ENCODE results near the gene SKIC3. TPM values are rescaled to one million over a fixed set of nuclear protein-coding genes. Genes with fewer than 3 reads are reported as not detected.

The SKIC3 gene
- polyA plus RNA-seq, 2 of the 4 experiments (the other 2 are of a cell fraction) = 34.0 to 91.3 TPM

GRCh38 chr5:95518417-95518816 is 36.4 kb downstream of the SKIC3 start:
- TF ChIP-seq HEYL (CRISPR knock-in tag; IDR thresholded peaks at IDR 0.05) (no peak), MAFK (IDR thresholded peaks at IDR 0.05; ENCODE audit: partially characterized antibody) (no peak), MYC (IDR thresholded peaks at IDR 0.05; ENCODE audit: borderline replicate concordance, low read length) (no peak), BHLHE40 (IDR thresholded peaks at IDR 0.05; ENCODE audit: low read depth, low read length) (no peak), EP300 (IDR thresholded peaks at IDR 0.05) (no peak), NPAS2 (CRISPR knock-in tag; IDR thresholded peaks at IDR 0.05; ENCODE audit: borderline replicate concordance) (no peak), MAZ (IDR thresholded peaks at IDR 0.05; ENCODE audit: borderline replicate concordance, low read depth, low read length) (no peak), JUNB (IDR thresholded peaks at IDR 0.05) (no peak), USF2 (IDR thresholded peaks at IDR 0.05) (no peak), RCOR1 (IDR thresholded peaks at IDR 0.05; ENCODE audit: low read depth, low read length) (no peak), POLR2A (IDR thresholded peaks at IDR 0.05; ENCODE audit: low read length) (no peak)
- FAIRE-seq (no peak), DNase-seq (ENCODE audit: low read depth in 1 of 2, low spot score in 1 of 2) (no peak), ATAC-seq (no peak)
- no peak overlapping the region for H3K4me3 ChIP-seq
- no peak overlapping the region for H3K4me2 ChIP-seq
- ChIA-PET CTCF (no interaction called here), POLR2A (no interaction called here)
- H3K4me1 ChIP-seq = no peaks in the 10 kb centered on the region
- H3K27ac ChIP-seq = no peak overlapping the region
- no peaks in the 10 kb centered on the region for H3K9me3 ChIP-seq
- 89% methylated on average over 2 of the region's 2 CpGs for WGBS (ENCODE audit: missing lambda C conversion rate)

GRCh38 chr5:95511606-95512005 is 43.2 kb downstream of the SKIC3 start:
- no peak overlapping the region for H3K27ac ChIP-seq
- no peak for ATAC-seq
- H3K4me3 ChIP-seq = no peak overlapping the region
- no peaks in the 10 kb centered on the region for H3K9me3 ChIP-seq
- H3K4me1 ChIP-seq = no peaks in the 10 kb centered on the region
- TF ChIP-seq HMGXB4 (CRISPR knock-in tag; IDR thresholded peaks at IDR 0.05; ENCODE audit: borderline replicate concordance) = no peak
- TF ChIP-seq POLR2AphosphoS2 (conservative IDR thresholded peaks at IDR 0.05; ENCODE audit: low read length) = no peak
- TF ChIP-seq SREBF2 (IDR thresholded peaks at IDR 0.05) = no peak
- TF ChIP-seq POLR2A (IDR thresholded peaks at IDR 0.05; ENCODE audit: low read length) = no peak
- TF ChIP-seq ZSCAN20 (CRISPR knock-in tag; IDR thresholded peaks at IDR 0.05) = no peak
- TF ChIP-seq RNF2 (IDR thresholded peaks at IDR 0.05; ENCODE audit: borderline replicate concordance, low read depth) = no peak
- TF ChIP-seq REST (IDR thresholded peaks at IDR 0.05) = no peak
- TF ChIP-seq RFX5 (IDR thresholded peaks at IDR 0.05) = no peak
- TF ChIP-seq ESRRA (IDR thresholded peaks at IDR 0.05; ENCODE audit: borderline replicate concordance, low read length) = no peak
- no peak for TF ChIP-seq BHLHE40 (IDR thresholded peaks at IDR 0.05; ENCODE audit: low read depth, low read length)
- TF ChIP-seq PHF8 (IDR thresholded peaks at IDR 0.05; ENCODE audit: borderline replicate concordance, low read depth) = no peak
- no peak for TF ChIP-seq ATOH8 (CRISPR knock-in tag; IDR thresholded peaks at IDR 0.05; ENCODE audit: low read depth)
- TF ChIP-seq CBX2 (IDR thresholded peaks at IDR 0.05; ENCODE audit: borderline replicate concordance, low read depth) = no peak
- no peak for TF ChIP-seq RCOR1 (IDR thresholded peaks at IDR 0.05; ENCODE audit: low read depth, low read length)
- TF ChIP-seq ZNF302 (CRISPR knock-in tag; IDR thresholded peaks at IDR 0.05) = no peak
- no peak for TF ChIP-seq TP53 (CRISPR knock-in tag; IDR thresholded peaks at IDR 0.05)
- no peak for TF ChIP-seq PBX3 (IDR thresholded peaks at IDR 0.05)
- FAIRE-seq = no peak
- WGBS (ENCODE audit: missing lambda C conversion rate) = 93% methylated on average over 1 of the region's 1 CpG
- no peak overlapping the region for H3K4me2 ChIP-seq
- CTCF ChIA-PET = no interaction called here
- POLR2A ChIA-PET = no interaction called here
- DNase-seq (ENCODE audit: low read depth in 1 of 2, low spot score in 1 of 2) = no peak

Data from A549 (cell line).